Cardiac fibroblast (primary cell): ENCODE data around the gene PZP.

Source experiments
- DNase-seq, 2 donors: peaks; one replicate each; pipeline versions ENCODE4 v3.0.0 to v3.0.0-alpha.2; 2010; ENCODE audit warnings: low read depth in 2 of 2
- H3K4me3 ChIP-seq, 2 donors: replicated peaks in 1 of 2; 1 replicate in 1 of 2; 2 replicates in 1 of 2; pipeline ENCODE4 v1.5.1; 2011; ENCODE audit warnings: low read depth in 2 of 2, low read length in 2 of 2, mild to moderate bottlenecking in 2 of 2, moderate library complexity in 1 of 2
- TF ChIP-seq, protein P1 (sequence below): IDR thresholded peaks from one replicate; pipeline ENCODE4 v1.5.1; 2011; ENCODE audit warnings: low read depth, mild to moderate bottlenecking, low read length, inconsistent platforms

PZP gene

GRCh38 chr12:9248435-9248834, 40.2 kb upstream of the PZP start:
- TF ChIP-seq, protein P1, sequence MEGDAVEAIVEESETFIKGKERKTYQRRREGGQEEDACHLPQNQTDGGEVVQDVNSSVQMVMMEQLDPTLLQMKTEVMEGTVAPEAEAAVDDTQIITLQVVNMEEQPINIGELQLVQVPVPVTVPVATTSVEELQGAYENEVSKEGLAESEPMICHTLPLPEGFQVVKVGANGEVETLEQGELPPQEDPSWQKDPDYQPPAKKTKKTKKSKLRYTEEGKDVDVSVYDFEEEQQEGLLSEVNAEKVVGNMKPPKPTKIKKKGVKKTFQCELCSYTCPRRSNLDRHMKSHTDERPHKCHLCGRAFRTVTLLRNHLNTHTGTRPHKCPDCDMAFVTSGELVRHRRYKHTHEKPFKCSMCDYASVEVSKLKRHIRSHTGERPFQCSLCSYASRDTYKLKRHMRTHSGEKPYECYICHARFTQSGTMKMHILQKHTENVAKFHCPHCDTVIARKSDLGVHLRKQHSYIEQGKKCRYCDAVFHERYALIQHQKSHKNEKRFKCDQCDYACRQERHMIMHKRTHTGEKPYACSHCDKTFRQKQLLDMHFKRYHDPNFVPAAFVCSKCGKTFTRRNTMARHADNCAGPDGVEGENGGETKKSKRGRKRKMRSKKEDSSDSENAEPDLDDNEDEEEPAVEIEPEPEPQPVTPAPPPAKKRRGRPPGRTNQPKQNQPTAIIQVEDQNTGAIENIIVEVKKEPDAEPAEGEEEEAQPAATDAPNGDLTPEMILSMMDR = no peak
- no peak overlapping the region for H3K4me3 ChIP-seq
- DNase-seq = no peak

GRCh38 chr12:9244894-9245293, 36.7 kb upstream of the PZP start:
- TF ChIP-seq, protein P1 = no peak
- H3K4me3 ChIP-seq = no peak overlapping the region
- DNase-seq = no peak

DNA sequence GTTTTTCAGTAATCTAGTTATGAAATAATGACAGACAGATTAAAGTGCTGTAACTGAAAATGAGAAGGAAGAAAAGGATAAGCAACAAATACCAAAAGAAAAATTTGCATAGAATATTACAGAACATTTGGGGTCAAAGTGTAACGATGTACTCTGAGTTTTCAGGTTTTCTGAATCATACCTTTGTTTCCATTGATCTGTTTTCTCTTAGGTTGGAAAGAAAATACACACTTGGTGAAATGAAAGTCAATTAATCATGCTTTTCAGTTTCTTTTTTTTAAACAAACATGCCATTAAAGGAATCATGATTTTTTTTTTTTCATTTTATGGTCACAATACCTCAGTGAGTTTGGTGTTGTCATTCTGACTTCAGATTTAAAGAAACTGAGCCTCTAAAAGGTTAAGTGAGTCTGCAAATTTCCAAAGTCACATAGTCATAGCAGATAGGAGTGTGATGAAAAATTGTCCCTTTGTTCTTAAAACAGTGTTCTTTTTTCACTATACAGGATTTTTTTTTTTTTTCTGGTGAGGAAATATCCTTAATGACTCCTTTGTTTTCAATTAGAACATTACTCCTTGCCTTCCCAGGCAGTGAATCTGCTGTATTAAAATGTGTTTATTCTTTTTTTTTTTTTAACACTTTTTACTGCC, 35.9 kb upstream of the PZP start:
- TF ChIP-seq, protein P1 = no peak
- DNase-seq = no peak
- H3K4me3 ChIP-seq = no peak overlapping the region

- H3K4me3 ChIP-seq = no peak overlapping the region
- TF ChIP-seq, protein P1 = no peak
- DNase-seq = no peak
Observed at GRCh38 chr12:9241301-9241700, 33.1 kb upstream of the PZP start.

DNA sequence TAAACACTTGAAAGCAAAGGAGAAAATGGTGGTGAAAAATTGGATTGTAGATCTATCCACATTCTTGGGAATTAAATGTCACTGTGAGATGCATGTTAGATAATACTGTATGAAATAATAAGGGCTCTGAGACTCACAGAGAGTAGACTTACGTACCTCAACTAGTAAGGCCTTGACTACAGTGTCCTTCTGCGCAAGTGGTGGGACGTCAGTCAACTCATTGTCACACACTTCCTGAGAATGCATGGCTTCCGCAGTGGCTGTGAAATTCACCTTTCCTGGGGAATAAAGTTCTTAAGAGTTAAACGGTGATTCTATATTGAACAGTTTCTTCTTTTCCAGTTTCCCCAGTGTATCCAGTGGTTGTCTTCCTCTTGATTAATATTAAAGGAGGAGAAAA, 32.6 kb upstream of the PZP start:
- TF ChIP-seq, protein P1 = no peak

GRCh38 chr12:9240004-9240635, 31.9 kb upstream of the PZP start:
- H3K4me3 ChIP-seq = peak overlapping the region in 1 of 2 donors; percentile 19
- DNase-seq = peak in 1 of 2 donors; percentile 4

More for the DNA sequence above, 32.6 kb upstream of the PZP start:
- no peak for DNase-seq
- no peak overlapping the region for H3K4me3 ChIP-seq

GRCh38 chr12:9237286-9237685, 29.1 kb upstream of the PZP start:
- DNase-seq = peak in 1 of 2 donors; percentile 13
- TF ChIP-seq, protein P1 = no peak
- H3K4me3 ChIP-seq = no peak overlapping the region
